ENCODE results near the gene CNNM3.

CNNM3 gene

DNA sequence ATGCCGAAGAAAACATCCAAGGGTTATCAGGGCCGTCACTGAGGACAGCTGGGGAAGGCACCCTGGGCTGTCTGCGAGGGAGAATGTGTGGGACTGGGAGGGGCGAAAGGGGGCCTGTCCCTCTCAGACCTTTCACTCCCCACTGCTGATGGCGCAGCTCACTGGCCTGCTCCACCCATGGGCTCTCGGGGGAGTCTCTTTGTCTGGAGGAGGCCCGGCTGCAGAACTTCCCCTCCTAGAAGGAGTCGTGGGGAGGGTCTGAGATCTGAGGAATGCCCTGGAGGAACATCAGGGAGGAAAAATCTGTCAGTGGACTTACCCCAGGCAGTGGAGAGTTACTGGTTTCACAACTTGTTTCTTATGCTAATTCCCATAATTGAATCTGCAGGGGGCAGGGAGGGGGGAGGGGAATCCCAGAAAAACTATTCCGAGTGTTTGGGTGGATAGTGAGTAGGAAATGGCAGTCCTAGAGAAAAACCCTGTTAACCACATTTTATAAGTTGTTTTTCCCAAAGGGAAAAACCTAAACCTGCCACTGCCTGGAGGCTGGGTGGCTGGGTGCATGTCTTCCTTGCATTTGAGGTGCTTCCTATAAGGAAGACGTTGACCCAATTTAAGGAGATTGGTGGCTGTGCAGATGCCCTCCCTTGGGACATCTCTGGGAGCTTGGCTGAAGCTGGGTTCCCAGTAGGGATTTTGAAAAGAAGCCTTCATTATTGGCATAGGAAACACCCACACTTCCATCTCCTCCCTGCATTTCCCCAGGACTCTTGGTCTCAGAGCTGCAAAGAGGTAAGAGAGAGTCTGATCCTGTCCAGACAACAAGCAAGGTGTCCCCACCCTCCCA is 65.5 kb downstream of the CNNM3 start:
- DNase-seq = peak; percentile 58

DNA sequence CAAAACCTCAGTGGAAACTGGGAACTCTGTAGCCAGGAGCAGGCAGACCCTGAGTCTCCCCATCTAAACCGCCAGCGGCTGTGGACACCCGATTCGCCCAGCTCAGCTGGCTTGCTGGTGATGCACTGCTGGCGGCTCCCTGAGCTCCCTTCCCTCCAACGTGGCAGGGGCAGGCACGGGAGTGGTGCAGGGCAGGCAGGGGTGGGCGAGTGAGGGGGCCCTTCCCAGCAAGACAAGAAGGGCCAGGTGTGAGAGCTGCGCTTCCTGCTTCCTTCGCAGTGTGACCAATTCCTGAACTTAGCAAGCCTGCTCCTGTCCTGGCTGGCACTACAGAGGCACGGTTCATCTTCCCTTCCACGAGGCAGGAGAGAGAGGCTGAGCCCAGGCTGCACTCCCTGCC is 66.2 kb downstream of the CNNM3 start:
- peak; percentile 58 for DNase-seq

DNA sequence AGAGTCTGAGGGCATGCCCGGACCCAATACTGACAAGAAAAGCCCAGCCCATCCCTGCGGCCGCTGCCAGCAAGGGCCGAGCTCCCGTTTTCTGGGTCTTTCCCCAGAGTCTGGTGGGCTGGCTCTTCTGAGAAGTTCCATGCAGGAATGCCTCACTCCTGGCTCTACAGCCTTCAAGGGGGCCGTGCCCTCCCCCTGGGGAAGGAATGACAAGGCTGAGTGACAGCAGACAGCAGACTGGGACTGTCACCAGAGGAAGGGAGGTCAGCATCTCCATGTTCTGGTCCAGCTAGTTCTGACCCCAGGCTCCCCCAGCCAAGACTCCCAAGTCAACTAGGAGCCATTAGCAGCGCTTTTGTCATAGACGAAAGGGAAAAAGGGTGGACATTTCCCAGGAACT is 66.8 kb downstream of the CNNM3 start:
- no peak for DNase-seq

DNA sequence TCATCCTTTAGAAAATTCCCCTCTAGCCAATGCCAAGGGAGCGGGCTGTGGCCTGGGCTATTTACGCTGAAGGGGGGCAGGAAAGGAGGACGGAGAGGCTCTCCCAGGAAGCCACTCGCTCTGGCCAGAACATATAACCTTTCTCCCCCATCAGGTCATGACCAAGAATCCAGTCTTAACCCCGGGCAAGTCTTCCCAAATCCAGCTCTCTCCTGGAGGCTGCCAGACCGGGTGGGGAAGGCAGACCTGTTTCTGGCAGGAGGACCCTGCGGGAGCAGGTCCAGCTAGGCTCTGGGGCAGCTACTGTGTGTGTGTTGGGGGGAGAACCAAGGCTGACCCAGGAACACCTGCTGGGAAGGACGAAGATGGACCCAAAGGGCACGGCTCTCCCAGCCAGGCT is 67.2 kb downstream of the CNNM3 start:
- no peak for DNase-seq

Measured in retina (tissue), 1 donor.